Adrenal gland (tissue), 12 donors: ENCODE measurements around the gene TMEM163. TPM values are rescaled to one million over a fixed set of nuclear protein-coding genes. Genes with fewer than 3 reads are reported as not detected.

ENCODE experiments used
- DNase-seq, 7 donors: peaks; one replicate each; pipeline ENCODE4 v3.0.0-alpha.2; 2019 to 2020
- H3K27ac ChIP-seq, 5 donors: fragments of 200-600 bp; sonication (generic) in 4 of 5; 1 replicate in 3 of 5; 2 replicates in 2 of 5; pipeline versions ENCODE4 v1.5.1 to v1.8.0; 2016 to 2020; ENCODE audit warnings: mild to moderate bottlenecking in 1 of 5
- H3K27me3 ChIP-seq: fragments of 200-600 bp; 2 replicates; pipeline ENCODE4 v1.8.0; 2021
- H3K36me3 ChIP-seq, 2 donors: fragments of 200-600 bp; replicated peaks in 1 of 2; 1 replicate in 1 of 2; 2 replicates in 1 of 2; pipeline versions ENCODE4 v1.5.1 to v1.8.0; 2018 to 2022
- H3K4me1 ChIP-seq, 2 donors: fragments of 200-600 bp; replicated peaks in 1 of 2; 1 replicate in 1 of 2; 2 replicates in 1 of 2; pipeline versions ENCODE4 v1.5.1 to v1.8.0; 2018 to 2021
- H3K4me3 ChIP-seq, 4 donors: fragments of 200-600 bp; sonication (generic) in 3 of 4; one replicate each; pipeline ENCODE4 v1.5.1; 2016 to 2018
- H3K9me3 ChIP-seq, 3 donors: fragments of 200-600 bp; sonication (generic) in 1 of 3; replicated peaks in 1 of 3; 1 replicate in 2 of 3; 2 replicates in 1 of 3; pipeline versions ENCODE4 v1.5.1 to v1.8.0; 2016 to 2021
- CTCF ChIP-seq, 6 experiments: fragments of 450-650 bp in 4 of 6; fragments of 200-600 bp in 2 of 6; sonication (generic) in 1 of 6; IDR thresholded peaks; 1 replicate in 5 of 6; 2 replicates in 1 of 6; pipeline versions ENCODE4 v1.5.1 to v1.8.0; 2016 to 2021; ENCODE audit warnings: antibody characterized with exemption in 6 of 6, mild to moderate bottlenecking in 2 of 6, moderate library complexity in 1 of 6
- POLR2A ChIP-seq, 2 donors: fragments of 450-650 bp; IDR thresholded peaks; one replicate each; pipeline ENCODE4 v1.6.1; 2017; ENCODE audit warnings: antibody characterized with exemption in 2 of 2, mild to moderate bottlenecking in 2 of 2, moderate library complexity in 1 of 2
- WGBS, 4 donors: extraction: QIAGEN DNeasy Blood & Tissue Kit in 2 of 4; methylation state at CpG; one replicate each; pipeline versions ENCODE4 v1.1.5 to v1.1.7; 2013 to 2017; 5-methylcytosine and 5-hydroxymethylcytosine counted together
- intact Hi-C, 2 donors: fragments of 100-400 bp; cut with DNase I; formaldehyde crosslinking; loops; one replicate each; pipeline versions ENCODE4 v1.14.1 to v1.15.0; 2022 to 2023
- polyA plus RNA-seq, 3 donors: library from polyadenylated mRNA; stranded (reverse); fragments of 200-250 nt in 2 of 3; fragments of 350-450 nt in 1 of 3; fragmentation: Illumina TruSeq in 1 of 3; extraction: RNeasy Lipid Tissue Mini Kit (QIAGEN cat#74804) in 1 of 3; gene quantifications; one replicate each; pipeline ENCODE4 v1.2.3, GENCODE V29; 2013 to 2014
- total RNA-seq, 9 donors: library from RNA; depleted of rRNA in 4 of 9; stranded (reverse); fragments of >200 nt in 4 of 9; fragments of 120-200 nt in 1 of 9; fragmentation: NEBNext Ultra II Directional in 1 of 9; extraction: Animal tissue kit (Norgen Biotek cat#: 25700) in 1 of 9; gene quantifications; one replicate each; pipeline versions ENCODE4 v1.1.0 to v1.2.4, GENCODE V29; 2013 to 2023
- donor health status: healthy with polysubstance abuse.
- donor health status: Bipolar disorder and iron deficiency.
- donor health status: DM: yes; HTN: yes; CAD: no.
- donor health status: DM: no; HTN: no; CAD: no.
- donor health status: DM: no; HTN: no; CAD: no.
- donor health status: DM: yes; HTN: yes; CAD: no.

Gene TMEM163
- total and polyA plus RNA-seq, 12 donors: 3.6 to 21.6 (median 9.5) TPM

- 64 to 81% (median 76%) methylated on average over 3 of the region's 3 CpGs for WGBS, 4 donors
- DNase-seq: peak in 3 of 7 donors; percentile 22 to 62 (median 27)
- intact Hi-C loops: no loop called here
Measured at GRCh38 chr2:134466141-134466540, 252.7 kb downstream of the TMEM163 start.

GRCh38 chr2:134465228-134466105, 253.3 kb downstream of the TMEM163 start:
- no peaks in the 10 kb centered on the region for H3K9me3 ChIP-seq
- WGBS, 4 donors: 75 to 85% (median 83%) methylated on average over 6 of the region's 6 CpGs
- H3K4me3 ChIP-seq: no peak overlapping the region
- intact Hi-C loops: no loop called here
- TF ChIP-seq POLR2A (IDR thresholded peaks at IDR 0.05) (no peak), CTCF (IDR thresholded peaks at IDR 0.05) (no peak)
- H3K4me1 ChIP-seq: no peaks in the 10 kb centered on the region
- H3K36me3 ChIP-seq: no peaks in the 10 kb centered on the region
- DNase-seq: peak in 2 of 7 donors; percentile 6 to 30
- H3K27me3 ChIP-seq: no peaks in the 10 kb centered on the region
- no peak overlapping the region for H3K27ac ChIP-seq

More at GRCh38 chr2:134466141-134466540, 252.7 kb downstream of the TMEM163 start:
- H3K36me3 ChIP-seq: no peaks in the 10 kb centered on the region
- no peak overlapping the region for H3K4me3 ChIP-seq
- H3K4me1 ChIP-seq: no peaks in the 10 kb centered on the region
- no peaks in the 10 kb centered on the region for H3K27me3 ChIP-seq
- H3K27ac ChIP-seq: no peak overlapping the region
- TF ChIP-seq POLR2A (IDR thresholded peaks at IDR 0.05): no peak
- peak in 3 of 6 experiments; percentile 12 to 25 (median 19) for TF ChIP-seq CTCF (IDR thresholded peaks at IDR 0.05)
- no peaks in the 10 kb centered on the region for H3K9me3 ChIP-seq

- 90 to 100% (median 95%) methylated on average over 2 to 7 of the region's 7 CpGs for WGBS, 4 donors
- no peaks in the 10 kb centered on the region for H3K36me3 ChIP-seq
- no peaks in the 10 kb centered on the region for H3K4me1 ChIP-seq
- intact Hi-C loops: no loop called here
- H3K27me3 ChIP-seq: no peaks in the 10 kb centered on the region
- peak in 1 of 7 donors; percentile 25 for DNase-seq
- H3K9me3 ChIP-seq: no peaks in the 10 kb centered on the region
- no peak overlapping the region for H3K27ac ChIP-seq
- H3K4me3 ChIP-seq: no peak overlapping the region
- TF ChIP-seq CTCF (IDR thresholded peaks at IDR 0.05): no peak
- TF ChIP-seq POLR2A (IDR thresholded peaks at IDR 0.05): no peak
Measured at GRCh38 chr2:134463699-134464022, 255.1 kb downstream of the TMEM163 start.

- intact Hi-C loops: no loop called here
- Histone ChIP-seq H3K36me3 (no peaks in the 10 kb centered on the region), H3K9me3 (no peaks in the 10 kb centered on the region), H3K27me3 (no peaks in the 10 kb centered on the region), H3K4me3 (no peak overlapping the region), H3K27ac (no peak overlapping the region), H3K4me1 (no peaks in the 10 kb centered on the region)
- DNase-seq: peak in 1 of 7 donors; percentile 27
- 88 to 97% (median 95%) methylated on average over 4 to 11 of the region's 11 CpGs for WGBS, 4 donors
- TF ChIP-seq CTCF (IDR thresholded peaks at IDR 0.05) (no peak), POLR2A (IDR thresholded peaks at IDR 0.05) (no peak)
Measured at GRCh38 chr2:134462791-134463698, 255.8 kb downstream of the TMEM163 start.
